Heart right ventricle (tissue), 16 donors: ENCODE data around the gene PLPP7. TPM values are rescaled to one million over a fixed set of nuclear protein-coding genes. Genes with fewer than 3 reads are reported as not detected.

Experiments
- ATAC-seq, 8 donors: fragments of 200-7000 bp; cut with Tn5 transposase; one replicate each; pipeline ENCODE4 v1.9.1; 2020; ENCODE audit warnings: mild to moderate bottlenecking in 8 of 8, moderate library complexity in 8 of 8, moderate number of reproducible peaks in 1 of 8
- DNase-seq, 2 donors: peaks; one replicate each; pipeline ENCODE4 v3.0.0-alpha.2; 2020
- H3K27ac ChIP-seq, 10 donors: fragments of 200-600 bp; sonication (generic) in 2 of 10; one replicate each; pipeline versions ENCODE4 v1.5.0 to v1.8.0; 2020 to 2022; ENCODE audit warnings: mild to moderate bottlenecking in 3 of 10
- H3K27me3 ChIP-seq, 7 donors: fragments of 200-600 bp; one replicate each; pipeline ENCODE4 v1.8.0; 2021 to 2022; ENCODE audit warnings: mild to moderate bottlenecking in 2 of 7
- H3K36me3 ChIP-seq, 9 donors: fragments of 200-600 bp; sonication (generic) in 1 of 9; one replicate each; pipeline versions ENCODE4 v1.5.0 to v1.8.0; 2020 to 2022; ENCODE audit warnings: mild to moderate bottlenecking in 2 of 9
- H3K4me1 ChIP-seq, 9 donors: fragments of 200-600 bp; sonication (generic) in 1 of 9; one replicate each; pipeline versions ENCODE4 v1.5.0 to v1.8.0; 2020 to 2022; ENCODE audit warnings: mild to moderate bottlenecking in 4 of 9
- H3K4me3 ChIP-seq, 10 donors: fragments of 200-600 bp; sonication (generic) in 2 of 10; one replicate each; pipeline versions ENCODE4 v1.5.0 to v1.8.0; 2020 to 2022; ENCODE audit warnings: mild to moderate bottlenecking in 7 of 10, moderate library complexity in 2 of 10
- H3K9me3 ChIP-seq, 11 donors: fragments of 200-600 bp in 10 of 11; sonication (generic) in 2 of 11; one replicate each; pipeline versions ENCODE4 v1.5.0 to v1.8.0; 2013 to 2022; ENCODE audit warnings: mild to moderate bottlenecking in 2 of 11, control low read depth in 1 of 11, moderate library complexity in 1 of 11
- WGBS, 2 donors: extraction: QIAGEN DNeasy Blood & Tissue Kit; methylation state at CpG; one replicate each; pipeline ENCODE4 v1.1.7; 2013; ENCODE audit warnings: inconsistent platforms in 1 of 2; 5-methylcytosine and 5-hydroxymethylcytosine counted together
- intact Hi-C, 10 donors: fragments of 100-400 bp; cut with DNase I; formaldehyde crosslinking; loops; one replicate each; pipeline versions ENCODE4 v1.11.1 to v1.14.2; 2022
- polyA plus RNA-seq, 2 donors: library from polyadenylated mRNA; stranded (reverse); fragments of 200-250 nt; gene quantifications; one replicate each; pipeline ENCODE4 v1.2.3, GENCODE V29; 2013
- total RNA-seq, 10 donors: library from RNA; stranded (reverse); fragmentation: NEBNext Ultra II Directional in 3 of 10; extraction: Animal tissue kit (Norgen Biotek cat#: 25700) in 3 of 10; gene quantifications; one replicate each; pipeline versions ENCODE4 v1.2.1 to v1.2.4, GENCODE V29; 2021 to 2023
- TF ChIP-seq, protein P1 (sequence below), 9 donors: fragments of 200-600 bp; sonication (generic) in 2 of 9; IDR thresholded peaks; one replicate each; pipeline versions ENCODE4 v1.5.0 to v1.8.0; 2021 to 2022; ENCODE audit warnings: antibody characterized with exemption in 9 of 9, mild to moderate bottlenecking in 5 of 9, moderate library complexity in 1 of 9
- donor health status: Arrhythmogenic right ventricular cardiomyopathy.
- donor health status: ischemic (EF 13 %, LVEDD 7.1; RV severe dilation, severe dysfunction).
- donor health status: healthy with polysubstance abuse.
- donor health status: DM: no; HTN: yes; CAD: no.
- donor health status: DM: no; HTN: no; CAD: no.
- donor health status: ischemic (EF 25% LVEDD 6.9; RV normal size, moderate dysfunction).
- donor health status: ischemic (EF 25% LVEDD 5.7; RV mildly dilated, moderate dysfunction).
- donor health status: healthy.
- donor health status: DM: yes; HTN: yes; CAD: no.
- donor health status: Ischemic cardiomyopathy.
- donor health status: ischemic (EF 35%, LVEDD 5.7; RV mildly dilated, moderate dysfunction).
- donor health status: nonischemic (EF 11% LVEDD 7.7; RV severe dilation, severe dysfunction).
- donor health status: DM: yes; HTN: yes; CAD: no.
- donor health status: PGD.
- donor health status: ischemic (EF 29% LVEDD 5.4; RV normal size, mild dysfunction).
- donor health status: nonischemic (EF 23%, LVEDD 6.1; RV moderate dilation, normal function).

PLPP7 gene
- total and polyA plus RNA-seq, 12 donors, result 42.6 to 140 (median 102) TPM

DNA sequence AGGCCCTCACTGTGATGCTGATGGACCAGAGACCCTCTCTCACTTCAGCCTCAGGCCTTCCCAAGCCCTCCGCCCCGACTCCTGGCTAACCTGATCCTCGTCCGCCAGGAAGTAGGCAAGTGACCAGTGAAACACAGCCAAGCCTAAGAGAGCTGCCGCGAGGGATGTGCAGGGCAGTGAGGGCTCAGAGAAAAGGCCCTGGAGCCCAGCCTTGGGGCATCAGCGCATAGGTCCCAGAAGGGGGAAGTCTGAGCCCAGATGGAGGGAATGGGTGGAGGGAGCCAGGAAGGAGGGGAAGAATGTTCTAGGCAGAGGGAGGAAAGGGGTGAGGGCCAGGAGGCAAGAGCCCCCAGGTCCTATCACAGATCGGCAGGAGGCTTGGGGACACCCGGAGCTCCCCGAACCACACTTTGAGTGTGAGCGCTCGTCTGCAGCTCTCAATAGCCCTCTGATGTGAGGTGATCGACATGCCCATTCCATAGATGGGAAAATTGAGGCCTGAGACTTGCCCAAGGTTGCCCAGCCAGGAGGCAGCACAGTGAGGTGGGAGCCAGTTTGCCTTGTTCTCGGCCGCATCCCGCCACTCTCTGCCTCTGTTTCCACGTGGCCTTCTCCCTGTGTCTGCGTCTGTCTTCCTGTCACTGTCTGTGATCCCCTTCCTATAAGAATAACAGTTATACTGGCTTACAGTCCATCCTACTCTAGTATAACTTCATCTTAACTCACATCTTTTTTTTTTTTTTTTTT is 20.2 kb downstream of the PLPP7 start:
- ATAC-seq (peak in 1 of 8 donors; percentile 1), DNase-seq (no peak)
- no peaks in the 10 kb centered on the region for H3K9me3 ChIP-seq
- TF ChIP-seq, protein P1, sequence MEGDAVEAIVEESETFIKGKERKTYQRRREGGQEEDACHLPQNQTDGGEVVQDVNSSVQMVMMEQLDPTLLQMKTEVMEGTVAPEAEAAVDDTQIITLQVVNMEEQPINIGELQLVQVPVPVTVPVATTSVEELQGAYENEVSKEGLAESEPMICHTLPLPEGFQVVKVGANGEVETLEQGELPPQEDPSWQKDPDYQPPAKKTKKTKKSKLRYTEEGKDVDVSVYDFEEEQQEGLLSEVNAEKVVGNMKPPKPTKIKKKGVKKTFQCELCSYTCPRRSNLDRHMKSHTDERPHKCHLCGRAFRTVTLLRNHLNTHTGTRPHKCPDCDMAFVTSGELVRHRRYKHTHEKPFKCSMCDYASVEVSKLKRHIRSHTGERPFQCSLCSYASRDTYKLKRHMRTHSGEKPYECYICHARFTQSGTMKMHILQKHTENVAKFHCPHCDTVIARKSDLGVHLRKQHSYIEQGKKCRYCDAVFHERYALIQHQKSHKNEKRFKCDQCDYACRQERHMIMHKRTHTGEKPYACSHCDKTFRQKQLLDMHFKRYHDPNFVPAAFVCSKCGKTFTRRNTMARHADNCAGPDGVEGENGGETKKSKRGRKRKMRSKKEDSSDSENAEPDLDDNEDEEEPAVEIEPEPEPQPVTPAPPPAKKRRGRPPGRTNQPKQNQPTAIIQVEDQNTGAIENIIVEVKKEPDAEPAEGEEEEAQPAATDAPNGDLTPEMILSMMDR (IDR thresholded peaks at IDR 0.05), result no peak
- H3K27me3 ChIP-seq, result no peaks in the 10 kb centered on the region
- H3K4me3 ChIP-seq, result no peak overlapping the region
- 85 to 86% methylated on average over 18 of the region's 18 CpGs for WGBS, 2 donors
- intact Hi-C loops, result no loop called here
- H3K36me3 ChIP-seq, result peaks cover 0 to 11% (median 0%) of the 10 kb centered on the region in 9 donors
- peaks cover 4 to 46% (median 12%) of the 10 kb centered on the region in 9 donors for H3K4me1 ChIP-seq
- H3K27ac ChIP-seq, result peak overlapping the region in 2 of 10 donors; percentile 9 to 26

DNA sequence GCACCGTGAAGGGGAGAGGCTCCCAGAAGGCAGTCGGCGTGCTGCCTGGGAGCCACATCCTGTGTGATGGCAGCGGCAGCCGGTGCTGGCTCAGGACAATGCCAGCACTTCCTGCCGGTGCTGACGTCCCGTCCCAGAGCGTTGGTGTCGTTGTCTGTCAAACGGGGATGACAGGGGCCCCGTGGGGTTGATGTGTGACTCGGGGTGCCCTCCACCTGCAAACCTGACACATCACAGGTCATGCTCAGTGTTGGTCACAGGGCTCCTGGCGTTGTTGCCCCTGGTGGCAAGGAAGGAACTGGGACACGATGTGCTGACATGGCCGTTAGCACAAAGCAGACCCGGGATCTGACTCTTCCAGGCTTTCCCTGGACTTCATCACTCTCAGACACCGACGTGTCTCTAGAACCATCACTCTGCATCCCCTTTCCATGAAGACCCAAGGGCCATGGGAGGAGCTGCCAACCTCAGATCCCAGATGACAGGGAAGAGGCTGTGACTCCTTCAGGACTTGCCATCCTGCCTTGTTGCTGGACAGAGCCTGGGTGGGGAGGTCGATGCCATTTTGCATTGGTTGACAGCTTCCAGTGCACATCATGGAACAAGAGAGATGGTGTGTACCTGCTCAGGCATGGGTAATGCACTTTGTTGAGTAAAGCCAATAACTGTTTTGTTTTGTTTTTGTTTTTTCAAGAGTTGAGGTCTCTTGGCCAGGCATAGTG is 21.5 kb downstream of the PLPP7 start:
- Histone ChIP-seq H3K27me3 (no peaks in the 10 kb centered on the region), H3K9me3 (no peaks in the 10 kb centered on the region), H3K4me3 (no peak overlapping the region), H3K27ac (peak overlapping the region in 9 of 10 donors; percentile 17 to 68 (median 55)), H3K36me3 (peaks cover 0 to 5% (median 0%) of the 10 kb centered on the region in 9 donors), H3K4me1 (peaks cover 4 to 56% (median 12%) of the 10 kb centered on the region in 9 donors)
- DNase-seq (peak in 1 of 2 donors; percentile 14), ATAC-seq (peak; percentile 40 to 77 (median 51))
- 4 to 9% methylated on average over 20 of the region's 20 CpGs for WGBS, 2 donors
- TF ChIP-seq, protein P1 (IDR thresholded peaks at IDR 0.05), result peak in 1 of 9 donors; percentile 19
- intact Hi-C loops, result no loop called here

DNA sequence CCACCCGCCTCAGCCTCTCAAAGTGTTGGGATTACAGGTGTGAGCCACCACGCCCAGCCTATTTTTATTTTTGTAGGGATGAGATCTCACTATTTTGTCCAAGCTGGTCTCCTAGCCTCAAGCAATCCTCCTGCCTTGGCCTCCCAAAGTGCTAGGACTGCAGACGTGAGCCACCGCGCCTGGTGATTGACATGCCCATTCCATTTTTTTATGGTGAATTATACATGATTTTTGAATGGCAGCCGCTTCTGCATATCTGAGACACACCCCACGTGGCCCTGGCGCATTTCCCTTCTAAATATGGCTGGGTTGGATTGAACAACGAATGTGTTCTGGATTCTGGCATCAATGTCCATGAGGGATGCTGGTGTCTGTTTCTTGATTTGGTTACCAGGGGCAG is 22.7 kb downstream of the PLPP7 start:
- no peak for DNase-seq
- Histone ChIP-seq H3K36me3 (peaks cover 0 to 5% (median 0%) of the 10 kb centered on the region in 9 donors), H3K4me1 (peaks cover 4 to 49% (median 12%) of the 10 kb centered on the region in 9 donors), H3K27ac (no peak overlapping the region), H3K9me3 (no peaks in the 10 kb centered on the region), H3K4me3 (no peak overlapping the region), H3K27me3 (no peaks in the 10 kb centered on the region)
- WGBS, 2 donors, result 76 to 80% methylated on average over 9 of the region's 9 CpGs
- TF ChIP-seq, protein P1 (IDR thresholded peaks at IDR 0.05), result no peak
- ATAC-seq, result no peak
- intact Hi-C loops, result no loop called here
